HG03342 (cell line): ENCODE measurements around the gene ZNF253.
"Not testable (repeated sequence)": the region's sequence is repeated elsewhere in the genome, so short reads cannot be mapped to it uniquely, and the experiment has no call there.

Experiments
- ATAC-seq: cut with Tn5 transposase; IDR thresholded peaks from one replicate; pipeline ENCODE4 v1.9.1; 2021; ENCODE audit warnings: mild to moderate bottlenecking, moderate library complexity; ENCODE audit not compliant: unreplicated experiment

The ZNF253 gene

GRCh38 chr19:19865750-19866610 is at the start of gene ZNF253:
Gene ZNF253, plus strand, starts transcription at chr19:19865882. Its CDS starts 115 bp downstream, at chr19:19865997.
- peak; percentile 95 for ATAC-seq

- no peak for ATAC-seq
Measured at GRCh38 chr19:19816679-19817078, 49.0 kb upstream of the ZNF253 start.

- no peak for ATAC-seq
Measured at GRCh38 chr19:19817357-19817756, 48.3 kb upstream of the ZNF253 start.

- no peak for ATAC-seq
Measured at GRCh38 chr19:19820774-19821320, 44.8 kb upstream of the ZNF253 start.

- peak; percentile 85 for ATAC-seq
Measured at GRCh38 chr19:19821366-19821951, 44.2 kb upstream of the ZNF253 start, which contains the start of gene ZNF506. Gene ZNF506, minus strand, starts transcription at chr19:19821750. Its CDS starts 147 bp downstream, at chr19:19821603.

GRCh38 chr19:19821976-19822375 is 43.7 kb upstream of the ZNF253 start:
- not testable (repeated sequence) for ATAC-seq

- no peak for ATAC-seq
Measured at GRCh38 chr19:19823916-19824315, 41.8 kb upstream of the ZNF253 start.

- no peak for ATAC-seq
Measured at GRCh38 chr19:19826875-19827274, 38.8 kb upstream of the ZNF253 start.

GRCh38 chr19:19835560-19836038 is 30.1 kb upstream of the ZNF253 start:
- ATAC-seq, result no peak

GRCh38 chr19:19847781-19848180 is 17.9 kb upstream of the ZNF253 start:
- no peak for ATAC-seq

GRCh38 chr19:19849056-19849455 is 16.6 kb upstream of the ZNF253 start:
- no peak for ATAC-seq

GRCh38 chr19:19851740-19852139 is 13.9 kb upstream of the ZNF253 start:
- ATAC-seq, result not testable (repeated sequence)

- no peak for ATAC-seq
Measured at GRCh38 chr19:19858751-19859150, 6.9 kb upstream of the ZNF253 start.

GRCh38 chr19:19860756-19861390 is 4.8 kb upstream of the ZNF253 start:
- no peak for ATAC-seq

GRCh38 chr19:19866611-19867248 is 1.0 kb downstream of the ZNF253 start:
- no peak for ATAC-seq

GRCh38 chr19:19870086-19870485 is 4.4 kb downstream of the ZNF253 start:
- ATAC-seq, result not testable (repeated sequence)

GRCh38 chr19:19871932-19872331 is 6.2 kb downstream of the ZNF253 start:
- ATAC-seq, result no peak

GRCh38 chr19:19873381-19873780 is 7.7 kb downstream of the ZNF253 start:
- ATAC-seq, result no peak

GRCh38 chr19:19877724-19878123 is 12.0 kb downstream of the ZNF253 start:
- ATAC-seq, result no peak

GRCh38 chr19:19884583-19884982 is 18.9 kb downstream of the ZNF253 start:
- ATAC-seq, result no peak
